HepG2 (cell line): Measurements from ENCODE around the gene RASA3. TPM values are rescaled to one million over a fixed set of nuclear protein-coding genes. Genes with fewer than 3 reads are reported as not detected.

Source experiments
- ATAC-seq: fragments of 200-7000 bp; cut with Tn5 transposase; 3 replicates; pipeline ENCODE4 v1.9.1; 2020; ENCODE audit warnings: mild to moderate bottlenecking, moderate library complexity
- BruUV-seq: library from RNA; stranded (reverse); fragments of 400-500 nt; replicated peaks from 2 replicates; lab custom pipeline; 2021; lab: Mats Ljungman, UMichigan
- CTCF ChIA-PET: fragments of 300-600 bp; formaldehyde crosslinking; extraction: SDS; loops from one replicate; lab custom pipeline; 2021; ENCODE audit warnings: low total read pairs, inconsistent platforms, low intra/inter-chr PET ratio; lab: Yijun Ruan, JAX
- POLR2A ChIA-PET: fragments of 350-600 bp; sonication (Branson Sonifier 250); formaldehyde crosslinking; loops from one replicate; lab custom pipeline; 2020; ENCODE audit warnings: antibody characterized with exemption, inconsistent platforms; lab: Yijun Ruan, JAX
- DNase-seq: peaks from one replicate; pipeline ENCODE4 v3.0.0-alpha.2; 2015; ENCODE audit warnings: low spot score
- FAIRE-seq: peaks from 3 replicates; lab custom pipeline; 2011; peaks lifted over from hg19 to GRCh38; lab: Jason Lieb, UNC
- H2AFZ ChIP-seq: one replicate; pipeline ENCODE4 v1.6.1; 2011; ENCODE audit warnings: low read length, inconsistent platforms
- H3K27ac ChIP-seq: fragments of 300-600 bp; 3 replicates; pipeline ENCODE4 v1.8.0; 2011; ENCODE audit warnings: mixed run types, mild to moderate bottlenecking, mixed read lengths, low read length, inconsistent platforms; ENCODE audit not compliant: insufficient read depth; ENCODE audit errors: extremely low read length
- H3K27me3 ChIP-seq, 2 experiments: fragments of 200-600 bp in 1 of 2; 2 replicates in 1 of 2; 3 replicates in 1 of 2; pipeline versions ENCODE4 v1.6.0 to v1.8.0; 2011; ENCODE audit warnings: low read length in 2 of 2, mild to moderate bottlenecking in 2 of 2, moderate library complexity in 2 of 2, inconsistent platforms in 1 of 2; ENCODE audit not compliant: insufficient read depth in 2 of 2, control insufficient read depth in 1 of 2
- H3K36me3 ChIP-seq, 2 experiments: fragments of 200-600 bp in 1 of 2; replicated peaks in 1 of 2; 2 replicates in 1 of 2; 3 replicates in 1 of 2; pipeline versions ENCODE4 v1.5.1 to v1.8.0; 2011; ENCODE audit warnings: low read length in 2 of 2, inconsistent platforms in 1 of 2; ENCODE audit not compliant: insufficient read depth in 2 of 2, control insufficient read depth in 1 of 2
- H3K4me1 ChIP-seq: 2 replicates; pipeline ENCODE4 v1.5.1; 2012; ENCODE audit warnings: low read length, inconsistent platforms; ENCODE audit not compliant: insufficient read depth
- H3K4me2 ChIP-seq: 2 replicates; pipeline ENCODE4 v1.6.0; 2011; ENCODE audit warnings: low read depth, low read length, inconsistent platforms
- H3K4me3 ChIP-seq, 3 experiments: fragments of 200-600 bp in 1 of 3; sonication (generic), shearing (Covaris generic) in 1 of 3; replicated peaks in 1 of 3; 2 replicates each; pipeline ENCODE4 v1.5.1; 2011 to 2016; ENCODE audit warnings: low read length in 3 of 3, inconsistent platforms in 2 of 3, low read depth in 2 of 3, mild to moderate bottlenecking in 2 of 3, control low read depth in 1 of 3, mixed read lengths in 1 of 3; ENCODE audit not compliant: insufficient read depth in 1 of 3
- H3K79me2 ChIP-seq: one replicate; pipeline ENCODE4 v1.6.1; 2011; ENCODE audit warnings: low read length, inconsistent platforms; ENCODE audit not compliant: insufficient read depth
- H3K9ac ChIP-seq: 2 replicates; pipeline ENCODE4 v1.6.0; 2011; ENCODE audit warnings: mild to moderate bottlenecking, low read depth, low read length, inconsistent platforms; ENCODE audit not compliant: insufficient read depth
- H3K9me3 ChIP-seq: 2 replicates; pipeline ENCODE4 v1.5.1; 2012; ENCODE audit warnings: mild to moderate bottlenecking, low read length
- H4K20me1 ChIP-seq: 2 replicates; pipeline ENCODE4 v1.6.0; 2011; ENCODE audit warnings: inconsistent platforms, mild to moderate bottlenecking, low read length, moderate library complexity; ENCODE audit not compliant: insufficient read depth
- GZF1 ChIP-seq: sonication (generic); formaldehyde crosslinking; IDR thresholded peaks from 2 replicates; pipeline ENCODE4 v1.5.1; 2020; ENCODE audit warnings: mild to moderate bottlenecking, missing genetic modification reagents
- MED1 ChIP-seq: sonication (generic); formaldehyde crosslinking; IDR thresholded peaks from 2 replicates; pipeline ENCODE4 v1.4.0; 2020; ENCODE audit warnings: missing genetic modification reagents
- NR2F1 ChIP-seq, 2 experiments: fragments of 450-650 bp in 1 of 2; formaldehyde crosslinking in 1 of 2; IDR thresholded peaks; 2 replicates each; pipeline versions ENCODE4 v1.5.0 to v1.6.1; 2016 to 2020; ENCODE audit warnings: mild to moderate bottlenecking in 1 of 2, missing compliant biosample characterization in 1 of 2, missing genetic modification reagents in 1 of 2, moderate library complexity in 1 of 2
- TCF7L2 ChIP-seq: IDR thresholded peaks from 2 replicates; pipeline ENCODE4 v1.6.1; 2011; ENCODE audit warnings: mild to moderate bottlenecking, low read depth, low read length, moderate library complexity
- THAP11 ChIP-seq: IDR thresholded peaks from 2 replicates; pipeline ENCODE4 v1.6.1; 2016; ENCODE audit warnings: missing biosample characterization, missing genetic modification reagents
- TOPORS ChIP-seq: sonication (generic); formaldehyde crosslinking; IDR thresholded peaks from 2 replicates; pipeline ENCODE4 v1.8.0; 2023; ENCODE audit warnings: mild to moderate bottlenecking, missing genetic modification reagents
- ZBTB8A ChIP-seq: sonication (generic); formaldehyde crosslinking; IDR thresholded peaks from 2 replicates; pipeline ENCODE4 v1.4.0; 2020; ENCODE audit warnings: mild to moderate bottlenecking, low read depth, missing genetic modification reagents, borderline replicate concordance
- ZFP90 ChIP-seq: sonication (generic); formaldehyde crosslinking; IDR thresholded peaks from 2 replicates; pipeline ENCODE4 v1.8.0; 2022; ENCODE audit warnings: missing genetic modification reagents, mild to moderate bottlenecking, inconsistent platforms, borderline replicate concordance
- WGBS: methylation state at CpG from one replicate; pipeline ENCODE4 v1.1.6; 2017; ENCODE audit warnings: low lambda C conversion rate; 5-methylcytosine and 5-hydroxymethylcytosine counted together
- in situ Hi-C: cut with HindIII; loops from 2 replicates; pipeline ENCODE4 v1.10.0; 2017; ENCODE audit warnings: low pct_unique_long_range_greater_than_20kb; ENCODE audit not compliant: extremely low pct_ligation_motif_present
- intact Hi-C: fragments of 100-400 bp; cut with micrococcal nuclease; formaldehyde crosslinking; loops from one replicate; pipeline ENCODE4 v1.10.0; 2022; ENCODE audit not compliant: unreplicated experiment
- polyA plus RNA-seq, 8 experiments: library from polyadenylated mRNA; depleted of rRNA in 3 of 8; stranded (reverse) in 7 of 8; unstranded in 1 of 8; fragments of >200 nt; fragmentation: Illumina TruSeq in 4 of 8; extraction: Trizol in 4 of 8; gene quantifications; 2 replicates each; pipeline versions ENCODE4 v1.2.1 to v1.2.3, GENCODE V29; 2011 to 2016; ENCODE audit warnings: low read depth in 4 of 8, missing spikeins in 1 of 8, mixed read lengths in 1 of 8; ENCODE audit not compliant: insufficient read depth in 1 of 8
- total RNA-seq, 5 experiments: library from RNA; depleted of rRNA; stranded (reverse); fragments of >200 nt; fragmentation: Illumina TruSeq; extraction: Trizol; gene quantifications; 2 replicates each; pipeline ENCODE4 v1.2.3, GENCODE V29; 2016; ENCODE audit warnings: low read depth in 1 of 5
- TF ChIP-seq, protein P1 (sequence below): sonication (generic); formaldehyde crosslinking; IDR thresholded peaks from 2 replicates; pipeline ENCODE4 v1.5.0; 2020; ENCODE audit warnings: mild to moderate bottlenecking, missing genetic modification reagents, moderate library complexity
- TF ChIP-seq, protein P2 (sequence below): sonication (generic); formaldehyde crosslinking; conservative IDR thresholded peaks from 2 replicates; pipeline ENCODE4 v1.4.0; 2020; ENCODE audit warnings: missing genetic modification reagents
- TF ChIP-seq, protein P3 (sequence below): sonication (generic); formaldehyde crosslinking; IDR thresholded peaks from 2 replicates; pipeline ENCODE4 v1.9.0; 2022; ENCODE audit warnings: missing genetic modification reagents, mild to moderate bottlenecking, borderline replicate concordance

Gene RASA3
- total and polyA plus RNA-seq, 2 of the 13 experiments (the other 11 are each of a cell fraction or from before 2014, with no cell fraction given): 0.05 TPM; not detected in 1

DNA sequence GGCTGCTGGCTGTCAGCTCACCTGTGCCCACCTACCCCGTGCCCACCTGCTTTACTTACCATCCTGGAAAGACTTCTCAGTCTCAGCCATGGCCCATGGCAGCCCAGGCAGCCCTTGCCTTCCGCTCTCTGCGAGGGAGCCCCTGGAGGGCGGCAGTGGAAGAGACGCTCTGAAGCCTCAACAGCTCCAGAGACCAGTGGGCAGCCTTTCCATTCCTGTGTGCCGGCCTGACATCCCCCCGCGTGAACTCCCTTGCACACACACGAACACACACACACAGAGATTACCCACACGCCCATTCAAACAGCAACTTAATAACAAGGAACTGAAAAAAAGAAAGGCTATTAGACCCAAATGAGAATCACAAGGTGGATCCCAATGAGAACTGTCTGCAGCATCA lies 14.2 kb upstream of the RASA3 start:
- TF ChIP-seq GZF1: no peak
- TF ChIP-seq, protein P1, sequence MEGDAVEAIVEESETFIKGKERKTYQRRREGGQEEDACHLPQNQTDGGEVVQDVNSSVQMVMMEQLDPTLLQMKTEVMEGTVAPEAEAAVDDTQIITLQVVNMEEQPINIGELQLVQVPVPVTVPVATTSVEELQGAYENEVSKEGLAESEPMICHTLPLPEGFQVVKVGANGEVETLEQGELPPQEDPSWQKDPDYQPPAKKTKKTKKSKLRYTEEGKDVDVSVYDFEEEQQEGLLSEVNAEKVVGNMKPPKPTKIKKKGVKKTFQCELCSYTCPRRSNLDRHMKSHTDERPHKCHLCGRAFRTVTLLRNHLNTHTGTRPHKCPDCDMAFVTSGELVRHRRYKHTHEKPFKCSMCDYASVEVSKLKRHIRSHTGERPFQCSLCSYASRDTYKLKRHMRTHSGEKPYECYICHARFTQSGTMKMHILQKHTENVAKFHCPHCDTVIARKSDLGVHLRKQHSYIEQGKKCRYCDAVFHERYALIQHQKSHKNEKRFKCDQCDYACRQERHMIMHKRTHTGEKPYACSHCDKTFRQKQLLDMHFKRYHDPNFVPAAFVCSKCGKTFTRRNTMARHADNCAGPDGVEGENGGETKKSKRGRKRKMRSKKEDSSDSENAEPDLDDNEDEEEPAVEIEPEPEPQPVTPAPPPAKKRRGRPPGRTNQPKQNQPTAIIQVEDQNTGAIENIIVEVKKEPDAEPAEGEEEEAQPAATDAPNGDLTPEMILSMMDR (CRISPR knock-in tag): peak; percentile 33; the same call in 1 of the 2 replicates
- no peak for TF ChIP-seq THAP11
- TF ChIP-seq, all 625 proteins: peak for 1

DNA sequence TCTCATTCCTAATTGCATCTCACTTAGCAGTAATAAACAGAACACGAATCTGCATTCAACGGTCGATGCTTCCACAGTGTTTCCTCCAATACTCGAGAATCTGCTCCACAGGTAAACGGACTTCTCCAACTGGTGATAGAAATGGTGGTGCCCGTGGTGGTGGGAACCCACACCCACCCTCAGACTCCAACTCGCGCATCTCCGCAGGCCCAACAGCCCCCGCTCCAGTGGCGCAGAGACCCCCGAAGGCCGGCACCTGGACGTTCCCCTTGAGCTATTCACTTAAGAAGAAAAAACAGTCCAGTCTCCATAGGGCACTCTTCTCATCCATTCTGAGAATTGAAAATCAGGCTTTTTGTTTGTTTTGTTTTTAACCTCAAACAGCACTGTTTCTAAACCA lies 13.8 kb upstream of the RASA3 start:
- in situ Hi-C loops: no loop called here
- 62% methylated on average over 14 of the region's 14 CpGs for WGBS
- Histone ChIP-seq H3K9ac (no peak overlapping the region), H3K9me3 (no peaks in the 10 kb centered on the region), H4K20me1 (no peaks in the 10 kb centered on the region), H3K27ac (no peak overlapping the region), H3K27me3 (peaks cover 8 to 48% of the 10 kb centered on the region in 2 experiments; a peak in 4 of 5 replicates), H3K36me3 (no peaks in the 10 kb centered on the region), H2AFZ (no peak overlapping the region), H3K4me3 (no peak overlapping the region), H3K4me1 (no peaks in the 10 kb centered on the region), H3K79me2 (no peaks in the 10 kb centered on the region), H3K4me2 (no peak overlapping the region)
- no peak for DNase-seq
- FAIRE-seq: no peak
- no TSS peak for BruUV-seq
- CTCF ChIA-PET: no interaction called here
- POLR2A ChIA-PET: no interaction called here
- intact Hi-C loops: no loop called here
- ATAC-seq: no peak
- TF ChIP-seq, protein P2, sequence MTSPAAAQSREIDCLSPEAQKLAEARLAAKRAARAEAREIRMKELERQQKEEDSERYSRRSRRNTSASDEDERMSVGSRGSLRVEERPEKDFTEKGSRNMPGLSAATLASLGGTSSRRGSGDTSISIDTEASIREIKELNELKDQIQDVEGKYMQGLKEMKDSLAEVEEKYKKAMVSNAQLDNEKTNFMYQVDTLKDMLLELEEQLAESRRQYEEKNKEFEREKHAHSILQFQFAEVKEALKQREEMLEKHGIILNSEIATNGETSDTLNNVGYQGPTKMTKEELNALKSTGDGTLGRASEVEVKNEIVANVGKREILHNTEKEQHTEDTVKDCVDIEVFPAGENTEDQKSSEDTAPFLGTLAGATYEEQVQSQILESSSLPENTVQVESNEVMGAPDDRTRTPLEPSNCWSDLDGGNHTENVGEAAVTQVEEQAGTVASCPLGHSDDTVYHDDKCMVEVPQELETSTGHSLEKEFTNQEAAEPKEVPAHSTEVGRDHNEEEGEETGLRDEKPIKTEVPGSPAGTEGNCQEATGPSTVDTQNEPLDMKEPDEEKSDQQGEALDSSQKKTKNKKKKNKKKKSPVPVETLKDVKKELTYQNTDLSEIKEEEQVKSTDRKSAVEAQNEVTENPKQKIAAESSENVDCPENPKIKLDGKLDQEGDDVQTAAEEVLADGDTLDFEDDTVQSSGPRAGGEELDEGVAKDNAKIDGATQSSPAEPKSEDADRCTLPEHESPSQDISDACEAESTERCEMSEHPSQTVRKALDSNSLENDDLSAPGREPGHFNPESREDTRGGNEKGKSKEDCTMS: no peak
- no peak for TF ChIP-seq TCF7L2
- TF ChIP-seq NR2F1 (CRISPR knock-in tag; IDR thresholded peaks at IDR 0.05): no peak
- TF ChIP-seq ZBTB8A (CRISPR knock-in tag): no peak
- TF ChIP-seq, protein P3, sequence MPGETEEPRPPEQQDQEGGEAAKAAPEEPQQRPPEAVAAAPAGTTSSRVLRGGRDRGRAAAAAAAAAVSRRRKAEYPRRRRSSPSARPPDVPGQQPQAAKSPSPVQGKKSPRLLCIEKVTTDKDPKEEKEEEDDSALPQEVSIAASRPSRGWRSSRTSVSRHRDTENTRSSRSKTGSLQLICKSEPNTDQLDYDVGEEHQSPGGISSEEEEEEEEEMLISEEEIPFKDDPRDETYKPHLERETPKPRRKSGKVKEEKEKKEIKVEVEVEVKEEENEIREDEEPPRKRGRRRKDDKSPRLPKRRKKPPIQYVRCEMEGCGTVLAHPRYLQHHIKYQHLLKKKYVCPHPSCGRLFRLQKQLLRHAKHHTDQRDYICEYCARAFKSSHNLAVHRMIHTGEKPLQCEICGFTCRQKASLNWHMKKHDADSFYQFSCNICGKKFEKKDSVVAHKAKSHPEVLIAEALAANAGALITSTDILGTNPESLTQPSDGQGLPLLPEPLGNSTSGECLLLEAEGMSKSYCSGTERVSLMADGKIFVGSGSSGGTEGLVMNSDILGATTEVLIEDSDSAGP: no peak
- TF ChIP-seq TOPORS (CRISPR knock-in tag): no peak
- TF ChIP-seq MED1 (CRISPR knock-in tag): no peak
- TF ChIP-seq ZFP90: no peak

More for the DNA sequence above, 14.2 kb upstream of the RASA3 start:
- no peak overlapping the region for H2AFZ ChIP-seq
- POLR2A ChIA-PET: no interaction called here
- no peaks in the 10 kb centered on the region for H3K4me1 ChIP-seq
- H3K27ac ChIP-seq: no peak overlapping the region
- no peak for FAIRE-seq
- in situ Hi-C loops (no loop called here), intact Hi-C loops (no loop called here)
- WGBS: 5% methylated on average over 8 of the region's 10 CpGs
- H3K36me3 ChIP-seq: no peaks in the 10 kb centered on the region
- no TSS peak for BruUV-seq
- H3K9me3 ChIP-seq: no peaks in the 10 kb centered on the region
- H3K4me2 ChIP-seq: no peak overlapping the region
- CTCF ChIA-PET: no interaction called here
- no peak for DNase-seq
- peaks cover 8 to 53% of the 10 kb centered on the region in 2 experiments; a peak in 4 of 5 replicates for H3K27me3 ChIP-seq
- H3K79me2 ChIP-seq: no peaks in the 10 kb centered on the region
- H3K9ac ChIP-seq: no peak overlapping the region
- no peak overlapping the region for H3K4me3 ChIP-seq
- ATAC-seq: peak; percentile 69
- no peaks in the 10 kb centered on the region for H4K20me1 ChIP-seq
